ENCODE results near the gene PUM1.

The PUM1 gene

DNA sequence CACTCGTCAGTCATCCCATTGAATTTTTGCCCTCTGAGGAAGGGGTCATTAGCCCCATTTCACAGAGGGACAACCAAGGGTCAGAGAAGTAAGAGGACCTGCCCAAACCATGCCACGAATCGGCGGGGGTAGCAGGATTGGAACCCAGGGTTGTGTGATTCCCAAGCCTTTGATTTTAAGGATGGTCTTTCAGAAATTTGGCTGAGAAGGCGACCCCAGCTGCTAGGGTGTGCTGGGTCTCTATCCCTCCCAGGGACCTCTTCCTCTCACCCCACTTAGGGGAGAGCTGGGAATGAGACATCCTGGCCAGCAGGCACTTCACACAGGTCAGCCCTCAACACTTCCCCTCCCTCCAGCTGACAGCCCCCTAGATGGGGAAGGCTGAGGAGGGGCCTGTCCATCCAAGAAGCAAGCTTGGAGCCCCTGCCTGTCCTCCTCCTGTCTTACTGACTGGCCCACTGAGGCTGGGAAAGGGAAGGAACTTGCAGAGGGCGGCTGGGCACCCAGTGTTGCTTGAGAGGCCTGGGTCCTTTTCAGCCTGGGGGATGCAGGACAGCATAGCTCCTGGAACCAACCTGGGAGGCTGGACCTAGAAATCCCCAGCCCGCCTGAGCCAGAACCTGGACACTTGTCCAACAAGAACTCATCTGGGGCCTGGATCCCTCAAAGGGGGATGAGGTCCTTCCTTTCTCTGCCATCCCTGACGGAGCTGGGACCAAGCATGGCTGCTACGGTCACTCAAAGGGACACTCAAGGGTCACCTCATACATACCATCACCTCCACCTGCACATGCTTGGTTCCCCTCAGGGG, 158.7 kb downstream of the PUM1 start:
- no peak for DNase-seq (ENCODE audit: low read depth in 2 of 2)

DNA sequence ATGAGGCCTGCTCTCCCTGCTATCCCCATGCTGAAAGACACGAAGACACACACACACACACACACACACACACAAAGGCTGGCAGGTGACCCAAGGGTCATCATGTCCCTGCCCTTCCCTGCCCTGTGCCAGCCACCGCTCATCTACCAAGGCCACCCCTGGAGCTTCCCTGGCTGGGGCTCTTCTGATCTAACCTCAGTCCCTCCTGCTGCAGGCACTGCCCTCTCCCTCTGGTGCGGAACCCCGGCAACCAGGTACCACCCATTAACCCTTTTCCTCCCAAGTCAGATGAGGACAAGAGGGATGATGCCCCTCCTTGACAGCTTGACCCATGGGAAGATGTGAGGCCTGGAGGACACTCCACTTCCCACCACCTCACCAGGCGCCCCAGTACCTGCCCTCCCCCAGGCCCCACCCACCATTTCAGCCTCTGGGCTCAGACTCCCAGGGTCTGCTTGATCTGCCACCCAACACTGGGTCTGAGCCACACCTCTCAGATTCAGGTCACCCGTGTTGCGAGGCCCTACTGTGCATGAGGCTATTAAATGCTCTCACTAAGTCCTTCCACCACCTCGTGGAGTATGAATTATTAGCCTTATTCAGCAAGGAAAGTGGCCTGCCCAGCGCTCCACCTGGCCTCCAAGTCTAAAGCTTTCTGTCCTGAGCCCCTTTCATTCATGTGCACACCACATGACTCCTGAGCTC, 159.4 kb downstream of the PUM1 start:
- DNase-seq (ENCODE audit: low read depth in 2 of 2) = no peak

DNA sequence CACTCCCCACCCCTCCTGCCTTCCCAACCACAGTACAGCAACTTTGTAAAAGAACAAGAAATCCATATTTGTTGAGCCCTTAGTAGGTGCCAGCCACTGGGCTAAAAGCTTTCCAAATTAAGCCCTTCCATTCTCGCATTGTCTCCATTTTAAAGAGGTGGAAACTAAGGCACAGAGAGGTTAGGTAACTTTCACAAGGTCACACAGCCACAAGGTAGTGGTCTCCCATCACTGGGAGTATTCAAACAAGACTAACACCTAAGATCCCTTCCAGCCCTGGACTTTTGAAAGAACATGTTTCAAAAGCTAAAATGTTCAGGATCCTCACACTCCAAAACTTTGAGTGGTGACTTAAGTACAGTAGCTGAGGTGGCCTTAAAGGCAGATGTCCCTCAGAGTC, 160.1 kb downstream of the PUM1 start:
- DNase-seq (ENCODE audit: low read depth in 2 of 2) = no peak

DNA sequence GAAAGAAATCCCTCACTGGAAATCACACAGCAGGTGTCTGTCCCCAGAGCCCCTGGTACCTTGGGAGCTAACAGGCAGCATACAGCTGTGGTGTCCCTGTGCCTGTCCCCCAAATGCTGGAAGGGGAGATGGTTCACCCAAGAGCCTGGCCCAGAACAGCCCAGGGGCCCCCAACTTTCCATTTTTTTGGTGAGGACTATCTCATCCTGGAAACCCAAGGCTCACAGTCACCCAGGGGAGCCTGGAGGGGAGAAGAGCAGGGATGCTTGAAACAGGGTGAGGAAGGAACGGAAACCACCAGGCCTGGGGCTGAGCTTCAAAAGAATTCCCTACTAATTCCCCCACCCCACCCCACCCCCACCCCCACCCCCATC, 160.6 kb downstream of the PUM1 start:
- DNase-seq (ENCODE audit: low read depth in 2 of 2) = no peak

DNA sequence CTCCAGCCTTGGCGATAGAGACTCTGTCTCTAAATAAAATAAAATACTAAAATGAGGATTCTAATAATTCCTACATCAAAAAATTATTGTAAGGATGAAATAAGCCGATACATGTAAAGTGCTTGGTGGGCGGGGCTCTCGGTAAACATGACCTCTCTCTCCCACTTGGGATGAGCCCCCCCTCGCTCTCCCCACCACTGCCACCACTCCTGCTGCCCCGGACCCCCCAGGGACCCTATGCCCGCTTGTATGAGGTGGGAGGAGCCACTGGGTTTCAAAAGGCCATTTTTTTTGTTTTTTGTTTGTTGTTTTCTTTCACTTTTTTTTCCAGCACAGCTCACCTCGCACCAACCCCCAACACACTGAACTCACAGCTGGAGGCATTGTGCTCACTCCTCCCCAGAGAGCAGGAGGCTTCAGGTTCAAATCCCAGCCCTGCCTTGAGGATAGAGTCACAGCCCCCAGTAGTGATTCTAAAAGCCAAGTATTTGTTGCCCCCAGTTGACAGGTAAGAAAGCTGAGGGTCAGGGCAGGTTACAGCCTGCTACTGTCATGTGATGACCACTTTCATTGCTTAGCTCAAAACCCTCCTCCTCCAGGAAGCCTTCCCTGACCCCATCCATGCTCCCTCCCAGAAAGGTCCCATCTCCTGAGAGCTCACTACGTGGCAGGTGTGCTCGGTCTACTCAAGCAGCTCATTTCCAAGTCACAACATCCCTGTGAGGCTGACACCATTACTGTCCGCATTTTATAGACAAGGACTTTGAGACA, 161.1 kb downstream of the PUM1 start:
- DNase-seq (ENCODE audit: low read depth in 2 of 2) = no peak

DNA sequence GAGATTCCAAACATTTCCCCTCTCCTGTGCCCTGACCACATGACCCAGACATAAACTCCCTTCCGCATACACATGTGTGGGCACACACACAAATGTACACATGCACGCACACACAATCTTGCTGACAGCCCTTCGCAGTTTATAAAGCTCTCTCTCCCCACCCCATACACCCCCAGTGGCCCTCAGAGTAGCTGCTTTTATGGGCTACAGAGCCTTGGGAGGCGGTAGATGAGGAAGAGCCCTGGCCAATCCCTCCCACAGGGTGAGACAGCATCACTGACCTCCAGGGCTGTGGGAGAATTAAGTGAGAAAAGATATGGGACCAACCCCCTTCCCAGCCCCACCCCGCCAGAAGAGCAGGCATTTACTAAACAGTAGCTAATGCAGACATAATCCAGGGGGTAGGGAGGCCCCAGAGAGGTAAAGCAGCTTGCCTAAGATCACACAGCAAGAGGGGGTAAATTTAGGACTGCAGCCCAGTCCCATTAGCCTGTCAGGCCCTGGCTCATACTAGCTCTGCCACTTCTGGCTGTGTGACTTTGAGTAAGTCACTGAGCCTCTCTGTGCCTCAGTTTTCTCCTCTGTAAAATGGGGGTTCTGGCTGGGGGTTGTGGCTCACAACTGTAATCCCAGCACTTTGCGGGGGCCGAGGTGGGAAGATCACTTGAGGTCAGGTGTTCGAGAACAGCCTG, 162.0 kb downstream of the PUM1 start:
- no peak for DNase-seq (ENCODE audit: low read depth in 2 of 2)

DNA sequence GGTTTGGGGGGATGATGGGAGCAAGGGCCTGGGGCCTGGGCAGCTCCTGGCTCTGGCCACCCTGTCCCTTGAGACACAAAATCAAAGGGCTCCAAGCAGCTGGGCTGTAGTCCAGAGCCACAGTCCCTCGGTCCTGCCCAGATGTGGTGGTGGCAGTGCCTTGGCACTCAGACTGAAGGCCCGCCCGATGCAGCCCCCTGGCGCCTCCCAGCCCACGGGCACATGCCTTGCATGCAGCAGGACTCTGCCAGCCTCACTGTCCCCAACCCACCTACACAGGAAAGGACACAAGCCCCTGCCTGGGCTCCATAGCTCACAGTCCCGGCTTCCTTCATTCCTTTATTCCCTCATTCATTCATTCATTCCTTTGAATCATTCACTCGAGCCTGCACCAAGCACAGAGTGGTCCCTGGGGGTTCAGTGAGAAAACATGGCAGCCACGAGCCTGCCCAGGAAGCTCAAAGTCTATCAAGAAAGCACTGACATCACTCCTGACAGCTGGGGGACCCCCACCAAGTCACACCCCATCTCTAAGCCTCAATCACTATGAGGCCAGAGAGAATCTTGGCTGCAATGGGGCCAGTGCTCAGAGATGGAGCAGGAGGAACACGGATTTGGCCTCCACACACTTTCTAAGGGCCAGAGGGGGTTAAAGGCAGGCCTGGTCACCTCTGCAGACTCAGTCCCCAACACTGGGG, 162.8 kb downstream of the PUM1 start:
- no peak for DNase-seq (ENCODE audit: low read depth in 2 of 2)

DNA sequence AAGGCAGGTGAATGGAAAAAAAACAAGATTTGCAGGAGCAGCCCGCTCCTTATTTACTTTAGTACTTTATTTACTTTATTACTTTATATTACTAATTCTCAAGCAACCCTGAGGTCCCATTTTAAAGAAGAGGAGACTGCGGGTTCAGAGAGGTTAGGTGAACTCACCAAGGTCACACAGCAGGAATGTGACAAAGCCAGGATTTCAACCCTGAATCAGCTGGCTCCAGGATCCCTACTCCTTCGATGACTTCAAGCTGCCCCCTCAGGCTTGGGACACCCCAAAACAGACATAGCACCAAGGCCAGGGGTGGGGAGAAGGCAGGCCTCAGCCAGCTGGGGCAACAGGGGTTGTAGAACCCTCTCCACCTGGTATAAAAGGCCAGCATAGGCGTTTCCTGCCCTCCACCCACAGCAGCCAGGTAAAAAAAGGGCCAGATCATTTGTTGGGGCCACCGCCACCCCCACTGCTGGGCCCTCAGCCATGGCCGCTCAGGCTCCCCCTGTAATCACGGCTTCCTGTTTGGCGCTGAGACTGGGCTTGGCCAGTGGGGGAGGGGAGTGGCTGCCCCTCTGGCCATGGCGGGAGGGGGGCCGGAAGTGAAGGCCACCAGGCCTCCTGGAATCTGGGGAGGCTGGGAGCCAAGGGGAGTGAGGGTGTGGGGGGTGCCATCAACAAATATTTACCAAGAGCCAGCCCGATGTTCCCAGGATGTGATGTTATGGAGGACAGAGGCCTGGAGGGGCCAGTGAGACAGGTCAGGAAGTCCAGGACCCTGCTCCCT, 163.5 kb downstream of the PUM1 start:
- DNase-seq (ENCODE audit: low read depth in 2 of 2) = no peak

DNA sequence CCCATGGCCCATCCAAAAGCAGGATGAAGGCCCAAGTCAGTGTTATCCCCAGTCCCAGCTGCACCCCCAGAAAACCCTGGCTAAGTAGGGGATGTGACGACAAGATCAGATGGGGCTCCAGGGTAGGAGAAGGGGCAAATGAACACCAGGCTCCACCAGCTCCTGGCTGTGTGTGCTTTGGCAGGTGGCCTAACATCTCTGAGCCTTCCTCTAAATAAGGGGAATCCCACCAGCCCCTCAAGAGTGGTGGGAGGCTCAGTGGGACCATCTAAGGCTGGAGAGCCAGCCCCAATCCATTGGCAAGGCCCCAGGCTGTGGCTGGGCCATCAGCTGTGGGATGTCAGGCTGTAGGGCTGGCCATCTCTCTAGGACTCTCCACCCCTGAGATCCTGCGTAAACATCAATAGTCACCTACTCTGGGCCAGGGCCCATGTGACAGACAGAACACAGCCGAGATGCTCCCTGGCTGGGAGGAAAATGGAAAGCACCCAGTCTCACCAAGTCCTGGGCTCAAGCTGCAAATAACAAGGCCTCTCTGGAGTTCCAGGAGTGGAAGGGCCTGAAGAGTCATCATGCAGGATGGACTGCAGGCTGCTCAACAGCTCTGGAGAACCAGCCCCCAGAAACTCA, 164.5 kb downstream of the PUM1 start:
- DNase-seq (ENCODE audit: low read depth in 2 of 2) = no peak

DNA sequence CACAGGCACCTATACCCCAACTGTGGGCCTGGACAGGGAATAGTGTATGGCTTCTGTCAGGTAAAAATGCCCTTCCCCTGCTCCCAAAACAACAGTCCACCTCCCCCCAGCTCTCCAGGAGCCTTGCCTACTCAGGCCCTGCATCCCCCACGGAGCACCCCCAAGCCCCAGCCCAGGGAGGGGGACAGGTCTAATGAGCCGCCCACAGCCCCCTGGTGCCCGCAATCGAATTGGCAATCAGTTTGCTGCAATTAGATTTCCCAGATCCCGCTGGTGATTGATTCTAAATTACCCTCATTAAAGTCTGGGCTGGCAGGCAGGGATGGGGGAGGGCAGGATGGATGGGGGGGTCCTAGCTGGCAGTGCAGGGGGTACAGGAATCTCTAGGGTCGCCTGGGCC, 165.0 kb downstream of the PUM1 start:
- no peak for DNase-seq (ENCODE audit: low read depth in 2 of 2)

DNA sequence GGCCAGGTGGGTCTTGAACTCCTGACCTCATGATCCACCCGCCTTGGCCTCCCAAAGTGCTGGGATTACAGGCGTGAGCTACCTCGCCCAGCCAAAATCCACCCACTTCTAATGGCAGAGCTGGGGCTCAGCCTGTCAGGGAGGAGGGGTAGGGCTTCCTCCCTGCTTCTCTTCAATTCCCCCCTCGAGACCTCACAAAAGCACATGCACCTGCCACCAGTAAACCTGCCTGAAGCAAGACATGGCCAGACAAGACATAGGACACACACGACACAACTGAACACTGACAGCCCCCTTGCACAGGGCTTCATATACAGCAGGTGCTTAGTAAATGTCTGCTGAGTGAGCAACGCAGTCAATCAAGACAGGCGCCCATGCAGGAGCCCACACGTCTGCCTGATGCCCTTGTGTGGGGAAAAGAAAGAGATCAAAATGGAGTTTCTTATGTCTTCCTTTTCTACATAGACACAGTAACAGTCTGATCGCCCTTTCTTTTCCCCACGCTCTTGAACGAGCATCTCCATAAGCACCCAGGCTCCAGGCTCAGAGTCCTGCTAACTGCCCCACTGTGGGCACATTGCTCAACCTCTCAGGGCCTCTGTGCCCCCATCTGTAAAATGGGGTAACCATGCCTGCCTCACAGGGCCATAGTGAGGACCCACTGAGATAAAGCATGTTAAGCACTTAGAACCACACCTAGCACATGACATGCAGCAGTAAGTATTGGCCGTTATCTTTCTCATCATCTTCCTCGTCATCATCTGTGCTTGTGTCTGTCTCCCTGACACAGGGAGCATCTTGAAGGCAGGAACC, 165.7 kb downstream of the PUM1 start:
- DNase-seq (ENCODE audit: low read depth in 2 of 2) = no peak

DNA sequence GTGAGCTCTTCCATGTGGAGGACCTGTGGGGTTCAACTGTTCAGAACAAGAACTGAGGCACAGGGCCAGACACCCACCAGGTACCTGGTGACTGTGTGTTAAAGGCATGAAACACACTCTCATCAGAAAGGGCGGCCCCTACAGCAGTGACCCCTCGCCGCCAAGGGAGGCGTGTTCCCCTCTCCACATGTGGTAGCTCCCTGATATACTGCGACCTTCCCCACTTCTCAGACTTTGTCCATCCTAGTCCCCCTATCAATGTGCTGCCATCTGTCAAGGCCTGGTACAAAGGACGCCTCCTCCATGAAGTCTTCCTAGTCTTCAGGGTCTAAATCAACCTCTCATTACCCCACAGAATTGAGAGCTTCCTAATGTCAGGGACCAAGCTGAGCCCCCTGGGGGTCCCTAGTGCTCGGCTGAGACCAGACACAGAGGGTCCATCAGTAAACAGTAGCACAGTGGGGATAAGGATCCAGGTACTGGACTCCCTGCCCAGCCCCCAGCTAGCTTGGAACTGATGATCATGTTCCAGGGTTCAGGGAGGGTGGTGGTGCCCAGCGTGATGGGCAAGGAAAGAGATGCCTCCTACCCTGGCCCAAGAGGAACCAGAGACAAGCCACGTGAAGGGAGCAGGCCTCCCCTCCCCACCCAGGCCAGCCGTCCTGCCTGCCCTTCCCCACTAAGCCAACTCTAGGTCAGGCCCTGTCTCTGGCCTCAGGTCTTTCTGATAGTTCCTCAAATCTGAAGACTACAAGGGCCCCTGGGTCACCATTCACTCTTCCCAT, 167.3 kb downstream of the PUM1 start:
- DNase-seq (ENCODE audit: low read depth in 2 of 2) = no peak

DNA sequence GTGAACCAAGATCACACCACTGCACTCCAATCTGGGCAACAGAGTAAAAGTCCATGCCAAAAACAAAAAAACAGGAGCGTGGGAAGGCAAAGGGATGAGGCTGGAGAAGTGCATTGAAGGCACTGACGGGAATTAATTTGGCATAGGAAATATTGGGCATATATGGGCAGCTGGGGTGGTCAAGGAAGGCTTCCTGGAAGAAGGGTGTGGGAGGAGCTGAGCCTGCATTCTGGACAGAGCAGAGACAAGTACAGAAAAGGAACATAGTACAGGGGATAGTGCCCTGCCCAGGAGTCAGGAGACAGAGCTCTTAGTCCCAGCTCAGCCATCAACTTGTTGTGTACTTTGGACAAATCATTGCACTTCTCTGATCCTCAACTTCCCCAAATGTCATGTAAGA, 168.6 kb downstream of the PUM1 start:
- DNase-seq (ENCODE audit: low read depth in 2 of 2) = no peak

DNA sequence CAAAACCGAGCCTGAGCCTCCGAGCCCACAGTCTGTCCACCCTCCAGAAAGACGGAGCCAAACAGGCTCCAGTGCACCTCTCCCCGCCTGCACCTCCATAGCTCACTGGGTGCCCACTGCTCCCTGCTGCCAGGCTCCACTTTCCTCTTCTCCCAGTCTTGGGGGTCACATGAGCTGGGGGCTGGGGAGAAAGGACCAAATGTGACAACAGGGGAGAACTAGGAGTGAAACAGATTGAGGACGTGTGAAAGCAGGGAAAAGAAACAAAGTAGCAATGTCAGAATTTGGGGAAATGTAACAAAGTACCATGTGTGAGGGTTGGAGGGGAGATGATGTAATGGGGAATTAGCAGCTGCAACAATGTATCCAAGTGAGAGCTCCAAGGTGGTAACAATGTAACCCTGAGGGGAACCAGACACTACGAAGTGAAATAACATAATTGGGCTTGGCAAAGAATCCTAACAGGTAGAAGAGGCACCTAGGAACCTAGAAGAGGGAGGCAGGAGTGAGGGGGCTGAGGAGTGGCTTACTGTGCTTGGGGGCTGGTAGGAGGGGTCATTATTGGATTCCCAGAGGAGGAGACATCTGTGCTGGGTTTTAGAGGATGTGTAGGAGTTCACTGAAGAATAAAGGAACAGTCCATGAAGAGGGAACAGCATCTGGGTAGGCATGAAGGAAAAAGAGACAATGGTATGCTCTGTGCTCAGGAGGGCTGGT, 169.4 kb downstream of the PUM1 start:
- DNase-seq (ENCODE audit: low read depth in 2 of 2) = no peak

DNA sequence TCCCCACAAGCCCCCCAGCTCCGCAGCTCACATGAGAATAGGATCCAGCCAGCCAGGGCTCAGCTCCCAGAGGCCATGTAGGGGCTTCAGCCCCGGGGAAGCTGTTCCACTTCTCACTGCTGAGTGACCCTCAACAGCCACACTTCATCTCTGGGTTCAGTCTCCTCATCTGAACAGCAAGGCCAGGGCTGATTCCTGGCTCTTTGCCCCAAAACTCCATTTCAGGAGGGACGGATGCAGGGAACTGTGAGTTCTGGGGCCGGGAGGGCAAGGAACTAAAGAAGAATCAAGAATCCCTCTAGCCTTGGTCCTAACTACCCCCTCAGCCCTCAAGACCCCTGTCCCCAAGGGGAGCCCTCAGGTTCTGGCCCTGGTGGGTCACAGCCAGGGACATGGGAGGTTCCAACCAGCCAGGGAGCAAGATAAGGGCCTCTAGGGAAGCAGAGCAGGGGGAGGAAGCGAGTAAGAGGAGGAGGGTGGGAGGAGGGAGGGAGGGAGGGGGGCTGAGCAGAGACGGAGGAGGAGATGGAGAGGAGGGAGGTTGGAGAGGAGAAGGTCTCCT, 170.1 kb downstream of the PUM1 start:
- DNase-seq (ENCODE audit: low read depth in 2 of 2) = no peak

DNA sequence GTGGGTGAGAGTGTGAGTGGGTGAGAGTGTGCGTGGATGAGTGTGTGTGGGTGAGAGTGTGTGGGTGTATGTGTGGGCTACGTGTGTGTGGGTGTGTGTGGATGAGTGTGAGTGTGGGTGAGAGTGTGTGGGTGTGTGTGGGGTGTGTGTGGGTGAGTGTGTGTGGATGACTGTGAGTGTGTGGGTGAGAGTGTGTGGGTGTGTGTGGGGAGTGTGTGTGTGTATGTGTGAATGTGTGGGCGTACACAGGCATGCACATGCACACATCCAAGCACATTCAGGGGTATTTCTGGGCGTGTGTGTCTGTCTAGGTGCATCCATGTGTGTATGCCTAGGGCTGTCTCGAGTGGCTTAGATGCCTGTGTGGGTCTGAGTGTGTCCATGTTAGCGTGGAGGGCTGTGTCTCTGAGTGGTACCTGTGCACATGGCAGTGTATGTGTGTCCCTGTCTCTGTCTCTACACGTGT, 171.0 kb downstream of the PUM1 start:
- DNase-seq (ENCODE audit: low read depth in 2 of 2) = no peak

DNA sequence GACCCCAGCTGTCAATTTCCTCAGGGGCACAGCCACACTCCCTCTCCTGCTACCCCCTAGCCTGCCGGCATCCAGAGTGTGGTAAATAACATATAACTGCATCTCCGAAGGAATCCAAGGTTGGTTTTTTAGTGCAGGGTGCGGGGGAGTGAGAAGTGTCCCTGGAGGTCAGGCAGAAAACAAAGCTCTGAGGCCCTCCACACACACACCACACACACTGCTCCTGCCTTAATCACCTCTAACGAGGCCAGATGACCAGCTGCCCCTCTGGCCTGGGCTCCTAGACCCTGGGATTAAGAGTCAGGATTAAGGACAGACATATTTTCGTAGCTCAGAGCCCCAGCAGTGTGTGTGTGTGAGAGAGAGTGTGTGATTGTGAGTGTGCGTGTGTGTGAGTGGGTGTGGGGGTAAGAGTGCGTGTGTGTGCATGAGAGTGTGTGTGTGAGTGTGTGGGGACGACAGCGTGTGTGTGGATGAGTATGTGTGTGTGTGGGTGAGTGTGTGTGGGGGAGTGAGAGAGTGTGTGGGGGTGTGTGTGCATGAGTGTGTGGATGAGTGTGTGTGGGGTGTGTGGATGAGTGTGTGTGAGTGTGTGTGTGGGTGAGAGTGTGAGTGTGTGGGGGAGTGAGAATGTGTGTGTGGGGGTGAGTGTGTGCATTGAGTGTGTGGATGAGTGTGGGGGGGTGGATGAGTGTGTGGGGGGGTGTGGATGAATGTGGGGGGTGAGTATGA, 171.6 kb downstream of the PUM1 start:
- DNase-seq (ENCODE audit: low read depth in 2 of 2) = no peak
